Measurements from ENCODE around the gene STOX2.

Gene STOX2

GRCh38 chr4:183905081-183905592 lies at the start of gene STOX2:
Gene STOX2, plus strand, starts transcription at chr4:183905307. Its CDS starts 1,484 bp downstream, at chr4:183906791.
- no peaks in the 10 kb centered on the region for H3K9me3 Mint-ChIP-seq
- H3K27me3 Mint-ChIP-seq (ENCODE audit: low read depth): peaks cover 75% of the 10 kb centered on the region
- no peaks in the 10 kb centered on the region for H3K36me3 Mint-ChIP-seq (ENCODE audit: low read depth)
- H3K4me3 Mint-ChIP-seq: peak within 1 kb of the TSS; percentile 33
- no peaks in the 10 kb centered on the region for H3K4me1 Mint-ChIP-seq (ENCODE audit: low read depth)
- no peak within 1 kb of the TSS for H3K27ac Mint-ChIP-seq

- H3K4me1 Mint-ChIP-seq (ENCODE audit: low read depth): no peaks in the 10 kb centered on the region
- H3K27me3 Mint-ChIP-seq (ENCODE audit: low read depth): peaks cover 3% of the 10 kb centered on the region
- H3K27ac Mint-ChIP-seq: no peak overlapping the region
- no peaks in the 10 kb centered on the region for H3K9me3 Mint-ChIP-seq
- H3K4me3 Mint-ChIP-seq: no peak overlapping the region
- no peaks in the 10 kb centered on the region for H3K36me3 Mint-ChIP-seq (ENCODE audit: low read depth)
Observed at GRCh38 chr4:183855323-183856190, 49.5 kb upstream of the STOX2 start.

GRCh38 chr4:183857040-183857439 lies 48.1 kb upstream of the STOX2 start:
- H3K9me3 Mint-ChIP-seq: no peaks in the 10 kb centered on the region
- H3K27ac Mint-ChIP-seq: no peak overlapping the region
- no peaks in the 10 kb centered on the region for H3K36me3 Mint-ChIP-seq (ENCODE audit: low read depth)
- peaks cover 3% of the 10 kb centered on the region for H3K27me3 Mint-ChIP-seq (ENCODE audit: low read depth)
- no peak overlapping the region for H3K4me3 Mint-ChIP-seq
- no peaks in the 10 kb centered on the region for H3K4me1 Mint-ChIP-seq (ENCODE audit: low read depth)

- no peak overlapping the region for H3K27ac Mint-ChIP-seq
- H3K9me3 Mint-ChIP-seq: no peaks in the 10 kb centered on the region
- H3K4me1 Mint-ChIP-seq (ENCODE audit: low read depth): no peaks in the 10 kb centered on the region
- H3K36me3 Mint-ChIP-seq (ENCODE audit: low read depth): no peaks in the 10 kb centered on the region
- H3K27me3 Mint-ChIP-seq (ENCODE audit: low read depth): peaks cover 3% of the 10 kb centered on the region
- H3K4me3 Mint-ChIP-seq: no peak overlapping the region
Observed at GRCh38 chr4:183858011-183858615, 47.0 kb upstream of the STOX2 start.

DNA sequence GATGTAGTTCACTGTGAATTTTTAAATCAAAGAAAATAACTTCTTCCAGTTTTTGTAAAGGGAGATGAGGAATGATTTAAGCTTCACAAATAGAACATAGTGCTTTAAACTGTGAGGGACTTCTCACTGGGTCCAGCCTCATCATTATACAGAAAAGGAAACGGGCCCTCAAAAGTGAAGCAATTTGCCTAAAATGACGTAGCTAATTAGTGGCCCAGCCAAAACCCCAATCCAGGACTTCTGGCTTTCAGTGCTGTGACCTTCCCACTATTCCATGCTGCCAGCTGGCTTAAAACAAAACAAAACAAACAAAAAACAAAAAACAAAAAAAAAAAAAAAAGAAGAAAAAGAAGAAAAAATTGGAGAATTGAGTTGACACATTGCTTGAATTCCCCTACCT lies 45.0 kb upstream of the STOX2 start:
- H3K9me3 Mint-ChIP-seq: no peaks in the 10 kb centered on the region

GRCh38 chr4:183860731-183861130 lies 44.4 kb upstream of the STOX2 start:
- Mint-ChIP-seq H3K4me1 (ENCODE audit: low read depth) (no peaks in the 10 kb centered on the region), H3K4me3 (no peak overlapping the region), H3K27ac (no peak overlapping the region), H3K27me3 (ENCODE audit: low read depth) (peaks cover 16% of the 10 kb centered on the region), H3K36me3 (ENCODE audit: low read depth) (no peaks in the 10 kb centered on the region), H3K9me3 (no peaks in the 10 kb centered on the region)

More for the DNA sequence above, 45.0 kb upstream of the STOX2 start:
- peaks cover 9% of the 10 kb centered on the region for H3K27me3 Mint-ChIP-seq (ENCODE audit: low read depth)
- no peaks in the 10 kb centered on the region for H3K36me3 Mint-ChIP-seq (ENCODE audit: low read depth)
- no peak overlapping the region for H3K4me3 Mint-ChIP-seq
- H3K27ac Mint-ChIP-seq: no peak overlapping the region
- H3K4me1 Mint-ChIP-seq (ENCODE audit: low read depth): no peaks in the 10 kb centered on the region

DNA sequence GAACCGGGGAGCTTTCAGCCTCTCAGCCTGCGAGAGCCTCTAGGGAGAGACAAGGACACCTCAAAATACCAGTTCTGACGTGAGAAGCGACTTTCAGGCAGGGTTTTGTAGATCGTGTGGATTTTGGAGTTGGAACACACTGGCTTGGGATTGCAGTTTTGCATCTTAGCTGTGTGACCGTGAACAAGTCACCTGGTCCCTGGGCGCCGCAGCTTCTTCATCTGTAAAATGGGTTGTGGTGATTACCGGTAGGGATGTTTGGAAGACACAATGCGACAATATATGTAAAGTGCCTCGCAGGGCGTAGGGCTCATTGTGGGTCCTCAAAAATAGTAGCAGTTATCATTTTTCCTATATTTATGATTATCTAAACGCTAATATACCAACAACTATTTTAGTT lies 43.7 kb upstream of the STOX2 start:
- H3K27ac Mint-ChIP-seq: no peak overlapping the region
- no peaks in the 10 kb centered on the region for H3K36me3 Mint-ChIP-seq (ENCODE audit: low read depth)
- peaks cover 16% of the 10 kb centered on the region for H3K27me3 Mint-ChIP-seq (ENCODE audit: low read depth)
- no peaks in the 10 kb centered on the region for H3K9me3 Mint-ChIP-seq
- no peak overlapping the region for H3K4me3 Mint-ChIP-seq
- no peaks in the 10 kb centered on the region for H3K4me1 Mint-ChIP-seq (ENCODE audit: low read depth)

- Mint-ChIP-seq H3K4me1 (ENCODE audit: low read depth) (no peaks in the 10 kb centered on the region), H3K4me3 (no peak overlapping the region), H3K27me3 (ENCODE audit: low read depth) (peaks cover 13% of the 10 kb centered on the region), H3K36me3 (ENCODE audit: low read depth) (no peaks in the 10 kb centered on the region), H3K9me3 (no peaks in the 10 kb centered on the region), H3K27ac (no peak overlapping the region)
Observed at GRCh38 chr4:183863155-183863825, 41.8 kb upstream of the STOX2 start.

DNA sequence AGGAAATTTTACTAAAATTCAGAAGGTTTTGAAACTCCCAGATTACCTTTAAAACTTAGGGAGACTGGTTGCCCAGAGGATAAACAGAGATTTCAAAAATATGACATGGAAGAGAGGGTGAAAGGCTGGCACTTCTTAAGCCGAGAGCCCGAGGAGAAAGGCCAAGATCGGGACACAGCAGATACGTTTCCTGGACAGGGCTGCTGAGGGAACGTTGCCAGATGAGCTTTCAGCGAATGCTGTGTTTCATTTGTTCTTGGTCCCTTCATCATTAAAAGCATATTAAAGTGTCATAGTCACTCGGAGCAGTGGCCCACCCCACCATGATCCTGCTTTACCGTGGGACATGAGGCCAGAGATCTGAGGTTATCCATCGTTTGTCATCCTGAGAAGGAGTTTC lies 37.9 kb upstream of the STOX2 start:
- Mint-ChIP-seq H3K36me3 (ENCODE audit: low read depth) (no peaks in the 10 kb centered on the region), H3K4me1 (ENCODE audit: low read depth) (no peaks in the 10 kb centered on the region), H3K27me3 (ENCODE audit: low read depth) (peaks cover 13% of the 10 kb centered on the region), H3K9me3 (no peaks in the 10 kb centered on the region), H3K27ac (no peak overlapping the region), H3K4me3 (no peak overlapping the region)

DNA sequence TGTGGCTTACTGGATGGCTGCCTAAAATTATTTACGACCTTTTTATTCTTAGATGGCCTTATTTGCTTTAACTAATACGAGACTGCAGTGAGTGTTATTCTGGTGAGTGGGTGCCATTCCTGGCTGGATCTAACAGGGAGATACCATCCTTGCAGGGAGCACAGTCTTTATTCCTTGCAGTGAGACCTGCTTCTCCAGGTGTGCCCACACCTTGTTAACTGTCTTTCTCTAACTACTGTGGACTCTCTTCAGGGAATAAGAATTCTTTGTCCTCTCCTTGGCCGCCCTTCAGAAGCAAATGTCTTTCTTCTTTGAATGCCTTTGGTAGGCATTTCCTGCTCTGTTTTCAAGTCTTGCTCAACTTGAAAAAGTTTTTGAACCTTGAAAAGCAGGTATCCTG lies 34.1 kb upstream of the STOX2 start:
- H3K9me3 Mint-ChIP-seq: no peaks in the 10 kb centered on the region
- H3K4me1 Mint-ChIP-seq (ENCODE audit: low read depth): no peaks in the 10 kb centered on the region
- H3K27me3 Mint-ChIP-seq (ENCODE audit: low read depth): no peaks in the 10 kb centered on the region
- H3K4me3 Mint-ChIP-seq: no peak overlapping the region
- no peaks in the 10 kb centered on the region for H3K36me3 Mint-ChIP-seq (ENCODE audit: low read depth)
- no peak overlapping the region for H3K27ac Mint-ChIP-seq

- Mint-ChIP-seq H3K4me3 (no peak overlapping the region), H3K9me3 (no peaks in the 10 kb centered on the region), H3K4me1 (ENCODE audit: low read depth) (no peaks in the 10 kb centered on the region), H3K27me3 (ENCODE audit: low read depth) (no peaks in the 10 kb centered on the region), H3K27ac (no peak overlapping the region), H3K36me3 (ENCODE audit: low read depth) (no peaks in the 10 kb centered on the region)
Observed at GRCh38 chr4:183871581-183871980, 33.5 kb upstream of the STOX2 start.

DNA sequence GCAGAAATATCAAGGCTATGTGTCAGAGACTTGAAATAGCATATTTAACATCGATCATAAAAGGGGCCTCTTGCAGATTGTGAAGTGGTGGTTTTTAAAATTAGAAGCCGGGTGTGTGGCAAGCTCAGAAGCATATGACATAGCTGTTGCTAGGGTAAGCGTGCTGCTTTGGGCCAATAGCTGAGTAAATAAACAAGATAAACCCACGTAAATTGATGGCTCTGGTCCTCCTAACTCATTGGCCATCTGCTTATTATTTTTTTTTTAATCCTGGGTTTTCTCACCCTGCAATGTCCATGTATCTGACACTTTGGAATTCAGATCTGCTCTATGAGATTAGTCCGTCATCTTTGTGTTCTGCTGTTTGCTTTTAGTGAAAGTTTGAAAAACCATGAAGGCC lies 32.6 kb upstream of the STOX2 start:
- no peaks in the 10 kb centered on the region for H3K36me3 Mint-ChIP-seq (ENCODE audit: low read depth)
- no peak overlapping the region for H3K27ac Mint-ChIP-seq
- H3K9me3 Mint-ChIP-seq: no peaks in the 10 kb centered on the region
- H3K4me3 Mint-ChIP-seq: no peak overlapping the region
- H3K27me3 Mint-ChIP-seq (ENCODE audit: low read depth): no peaks in the 10 kb centered on the region
- H3K4me1 Mint-ChIP-seq (ENCODE audit: low read depth): no peaks in the 10 kb centered on the region

DNA sequence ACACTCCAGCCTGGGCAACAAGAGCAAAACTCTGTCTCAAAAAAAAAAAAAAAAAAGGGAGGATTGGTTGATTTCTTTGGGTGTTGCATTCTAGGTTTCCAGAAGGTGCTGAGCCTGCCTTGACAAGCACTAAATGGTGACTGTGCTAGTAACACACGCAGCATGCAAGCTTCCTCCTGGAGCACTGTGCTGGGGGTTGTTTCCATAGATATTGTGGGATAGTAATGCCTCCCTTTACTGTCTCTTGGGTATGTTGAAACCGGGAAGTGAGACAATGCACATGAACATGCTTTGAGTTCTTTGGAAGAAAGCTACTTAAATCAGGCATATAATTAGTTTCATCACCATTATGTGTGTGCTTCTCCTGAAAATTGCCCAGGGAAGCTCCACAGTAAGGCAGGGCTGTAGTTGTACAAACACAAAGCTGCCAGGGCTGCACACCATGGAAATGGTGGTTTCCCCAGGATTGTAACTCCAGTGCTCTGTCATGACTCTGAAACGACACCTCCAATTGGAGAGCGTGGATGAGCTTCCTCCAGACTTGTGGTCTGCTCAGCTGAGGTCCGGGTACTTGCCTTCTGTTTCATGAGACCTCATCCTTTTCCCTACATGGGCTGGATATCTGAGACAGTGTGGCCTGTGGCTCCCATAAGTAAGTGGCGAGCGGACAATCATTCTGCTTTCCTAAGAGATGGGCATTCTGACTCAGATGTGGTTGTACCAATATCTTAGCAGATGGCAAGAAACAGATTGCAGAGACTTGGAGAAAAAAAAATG lies 31.5 kb upstream of the STOX2 start:
- Mint-ChIP-seq H3K27me3 (ENCODE audit: low read depth) (no peaks in the 10 kb centered on the region), H3K36me3 (ENCODE audit: low read depth) (no peaks in the 10 kb centered on the region), H3K4me1 (ENCODE audit: low read depth) (no peaks in the 10 kb centered on the region), H3K27ac (no peak overlapping the region), H3K9me3 (no peaks in the 10 kb centered on the region), H3K4me3 (no peak overlapping the region)

DNA sequence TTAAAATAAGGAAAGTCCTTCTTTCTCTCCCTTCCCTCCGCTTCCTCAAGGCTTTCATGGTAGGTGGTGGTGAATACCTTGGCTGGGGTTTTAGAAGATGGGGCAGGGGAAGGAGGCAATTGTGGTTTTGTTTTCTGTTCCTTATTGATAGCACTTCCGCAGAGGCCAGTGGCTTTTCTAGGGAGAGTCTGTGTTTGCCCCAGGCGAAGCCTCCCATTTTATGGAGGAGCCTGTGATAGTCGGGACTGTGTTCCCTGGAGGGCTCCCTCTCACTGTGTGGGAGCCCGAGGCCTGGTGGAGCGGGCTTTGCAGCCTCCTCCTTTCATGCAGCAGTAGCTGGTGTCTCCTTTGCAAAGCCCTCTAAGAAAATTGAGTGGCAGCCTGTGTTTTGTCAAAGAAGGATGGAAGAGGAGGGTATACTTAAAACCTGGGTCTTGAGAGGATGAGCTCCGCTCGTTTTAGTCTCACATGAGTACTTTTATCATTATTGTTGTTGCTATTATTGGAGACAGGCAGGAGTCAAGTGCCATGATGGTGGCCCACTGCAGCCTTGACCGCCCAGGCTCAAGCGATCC lies 29.8 kb upstream of the STOX2 start:
- H3K4me3 Mint-ChIP-seq: no peak overlapping the region
- H3K36me3 Mint-ChIP-seq (ENCODE audit: low read depth): no peaks in the 10 kb centered on the region
- H3K27ac Mint-ChIP-seq: no peak overlapping the region
- no peaks in the 10 kb centered on the region for H3K4me1 Mint-ChIP-seq (ENCODE audit: low read depth)
- no peaks in the 10 kb centered on the region for H3K9me3 Mint-ChIP-seq
- H3K27me3 Mint-ChIP-seq (ENCODE audit: low read depth): no peaks in the 10 kb centered on the region
